ENCODE measurements around the gene RNASE2. TPM values are rescaled to one million over a fixed set of nuclear protein-coding genes. Genes with fewer than 3 reads are reported as not detected.

Gene RNASE2
- total RNA-seq, 1 donor from 2014 or later, result not detected

- peaks cover 0 to 5% of the 10 kb centered on the region in 2 donors for H3K4me1 ChIP-seq
- H3K4me3 ChIP-seq, result peak overlapping the region; percentile 58 to 75
- peak; percentile 86 to 93 (median 88) for TF ChIP-seq CTCF (IDR thresholded peaks at IDR 0.05)
- intact Hi-C loops (cut with DNase I), result loop anchor here (1.0 to 5.0 kb wide), 5 partner anchors 16 to 359 kb away; no protein-coding TSS in a partner anchor
- H3K27ac ChIP-seq, result peak overlapping the region; percentile 80 to 85
- no peaks in the 10 kb centered on the region for H3K9me3 ChIP-seq
- peak; percentile 39 to 90 for DNase-seq (ENCODE audit: low spot score in 2 of 2)
- no peaks in the 10 kb centered on the region for H3K27me3 ChIP-seq
- no peaks in the 10 kb centered on the region for H3K36me3 ChIP-seq
Observed at GRCh38 chr14:20970983-20971704, 15.9 kb downstream of the RNASE2 start.

GRCh38 chr14:20971705-20972021 lies 16.4 kb downstream of the RNASE2 start:
- no peaks in the 10 kb centered on the region for H3K27me3 ChIP-seq
- H3K9me3 ChIP-seq, result no peaks in the 10 kb centered on the region
- no peak for DNase-seq (ENCODE audit: low spot score in 2 of 2)
- H3K4me1 ChIP-seq, result peaks cover 0 to 5% of the 10 kb centered on the region in 2 donors
- intact Hi-C loops (cut with DNase I), result loop anchor here (1.0 to 5.0 kb wide), 5 partner anchors 16 to 359 kb away; no protein-coding TSS in a partner anchor
- peak overlapping the region; percentile 80 to 85 for H3K27ac ChIP-seq
- H3K4me3 ChIP-seq, result peak overlapping the region; percentile 58 to 75
- TF ChIP-seq CTCF (IDR thresholded peaks at IDR 0.05), result no peak
- no peaks in the 10 kb centered on the region for H3K36me3 ChIP-seq

- no peaks in the 10 kb centered on the region for H3K9me3 ChIP-seq
- H3K4me3 ChIP-seq, result no peak overlapping the region
- TF ChIP-seq CTCF (IDR thresholded peaks at IDR 0.05), result no peak
- H3K27me3 ChIP-seq, result no peaks in the 10 kb centered on the region
- no peak for DNase-seq (ENCODE audit: low spot score in 2 of 2)
- H3K27ac ChIP-seq, result no peak overlapping the region
- no peaks in the 10 kb centered on the region for H3K36me3 ChIP-seq
- intact Hi-C loops (cut with DNase I), result loop anchor here (5.0 kb wide), 2 partner anchors 341 to 361 kb away; no protein-coding TSS in a partner anchor
- peaks cover 0 to 5% of the 10 kb centered on the region in 2 donors for H3K4me1 ChIP-seq
Observed at GRCh38 chr14:20973501-20973900, 18.2 kb downstream of the RNASE2 start.

- Histone ChIP-seq H3K27ac (no peak overlapping the region), H3K4me1 (peaks cover 0 to 5% of the 10 kb centered on the region in 2 donors), H3K4me3 (no peak overlapping the region), H3K27me3 (no peaks in the 10 kb centered on the region), H3K36me3 (no peaks in the 10 kb centered on the region), H3K9me3 (no peaks in the 10 kb centered on the region)
- intact Hi-C loops (cut with DNase I), result no loop called here
- no peak for TF ChIP-seq CTCF (IDR thresholded peaks at IDR 0.05)
- DNase-seq (ENCODE audit: low spot score in 2 of 2), result no peak
Observed at GRCh38 chr14:20976291-20976690, 21.0 kb downstream of the RNASE2 start.

- no peak overlapping the region for H3K27ac ChIP-seq
- no peaks in the 10 kb centered on the region for H3K27me3 ChIP-seq
- TF ChIP-seq CTCF (IDR thresholded peaks at IDR 0.05), result no peak
- H3K9me3 ChIP-seq, result no peaks in the 10 kb centered on the region
- H3K4me1 ChIP-seq, result peaks cover 0 to 5% of the 10 kb centered on the region in 2 donors
- DNase-seq (ENCODE audit: low spot score in 2 of 2), result no peak
- H3K4me3 ChIP-seq, result no peak overlapping the region
- H3K36me3 ChIP-seq, result no peaks in the 10 kb centered on the region
- intact Hi-C loops (cut with DNase I), result no loop called here
Observed at GRCh38 chr14:20978687-20979086, 23.4 kb downstream of the RNASE2 start.
